Activated CD8-positive, alpha-beta memory T cell treated with anti-CD3 and anti-CD28 coated beads for 36 hours (primary cell): ENCODE measurements around the gene DYNLT3. TPM values are rescaled to one million over a fixed set of nuclear protein-coding genes. Genes with fewer than 3 reads are reported as not detected.

Experiments
- CTCF ChIA-PET: fragments of 350-600 bp; sonication (Branson Sonifier 250); formaldehyde crosslinking; loops from one replicate; lab custom pipeline; 2021; ENCODE audit warnings: antibody characterized with exemption; lab: Charles Lee
- POLR2A ChIA-PET: fragments of 350-600 bp; sonication (Branson Sonifier 250); formaldehyde crosslinking; loops from one replicate; lab custom pipeline; 2021; ENCODE audit warnings: antibody characterized with exemption; lab: Charles Lee
- total RNA-seq, 2 experiments: library from RNA; stranded (reverse); gene quantifications; one replicate each; pipeline ENCODE4 v1.2.3, GENCODE V29; 2021

Gene DYNLT3
- total RNA-seq, 2 experiments from 2014 or later: 17.9 to 20.4 TPM

DNA sequence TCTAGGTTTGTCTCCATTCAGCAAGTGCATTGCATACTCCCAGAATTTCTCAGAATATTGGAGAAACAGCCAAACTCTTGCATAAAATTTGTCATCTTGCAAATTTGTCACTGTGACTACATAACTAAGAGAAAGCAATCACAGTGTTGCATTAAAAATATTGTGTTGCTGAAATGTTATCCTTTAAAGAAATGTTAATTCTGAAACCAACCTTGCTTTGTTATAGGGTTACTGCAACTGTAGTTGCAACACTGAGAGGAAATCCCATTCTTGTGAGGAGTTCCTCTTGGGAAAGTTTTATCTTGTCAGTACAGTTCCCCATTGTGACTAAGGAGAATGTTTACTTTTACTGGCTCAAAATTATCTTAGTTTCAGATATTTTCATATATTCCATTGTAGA lies 46.7 kb downstream of the DYNLT3 start:
- CTCF ChIA-PET: no interaction called here

DNA sequence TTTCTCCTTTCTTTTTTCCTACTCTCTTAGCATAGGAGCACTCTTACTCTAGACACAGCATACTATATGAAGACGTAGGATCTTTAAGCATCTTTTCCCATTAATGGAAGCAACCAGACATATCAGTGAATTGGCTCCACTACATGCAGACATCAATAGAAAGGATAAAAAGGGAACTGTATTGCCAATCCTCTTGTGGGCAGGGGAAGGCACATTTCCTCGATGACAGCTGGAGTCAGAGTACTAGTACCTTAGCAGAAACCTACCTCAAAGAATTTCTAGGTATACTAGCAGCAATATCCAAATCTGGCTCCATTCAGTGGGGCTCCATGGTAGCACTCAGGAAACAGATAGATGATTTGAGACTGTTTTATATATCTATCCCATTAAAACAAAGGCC lies 47.4 kb downstream of the DYNLT3 start:
- ChIA-PET CTCF (no interaction called here), POLR2A (no interaction called here)

More for the DNA sequence above, 46.7 kb downstream of the DYNLT3 start:
- POLR2A ChIA-PET: no interaction called here

DNA sequence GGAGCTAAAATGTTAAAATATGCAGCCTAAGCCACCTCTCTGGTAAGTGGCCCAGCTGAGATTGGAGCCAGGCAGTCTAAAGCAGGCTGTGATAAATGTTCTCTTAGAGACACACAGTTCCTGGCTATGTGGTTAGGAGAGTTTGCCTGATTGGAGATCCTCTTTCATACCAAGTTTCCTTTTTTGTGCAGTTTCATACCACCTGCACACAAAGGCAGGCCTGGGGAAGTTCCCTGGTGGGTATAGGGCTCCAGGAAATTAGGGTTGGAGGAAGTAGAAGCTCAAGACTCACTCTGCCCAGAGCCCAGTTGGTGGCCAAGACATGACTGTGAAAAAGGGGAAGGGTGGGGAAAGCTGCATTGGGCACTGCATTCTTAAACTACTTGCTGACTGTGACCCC lies 50.6 kb downstream of the DYNLT3 start:
- ChIA-PET POLR2A (no interaction called here), CTCF (no interaction called here)

DNA sequence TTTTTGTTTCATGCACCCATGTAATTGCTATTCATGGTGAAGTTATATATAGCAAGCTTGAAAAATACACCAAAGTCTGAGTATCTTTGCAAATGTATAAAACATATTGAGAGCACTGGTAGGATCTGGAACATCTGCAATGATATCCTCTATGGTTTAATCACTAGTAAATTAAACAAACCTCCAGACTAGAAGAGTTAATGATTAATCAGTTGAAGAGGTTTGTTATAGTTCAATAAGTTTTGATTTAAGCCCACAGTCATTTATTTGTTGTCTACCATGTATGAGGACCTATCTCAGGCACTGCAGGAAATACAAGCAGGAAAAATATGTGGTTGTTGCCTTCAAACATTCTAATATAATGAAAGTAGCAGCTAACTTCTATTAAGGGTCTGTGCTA lies 51.1 kb downstream of the DYNLT3 start:
- ChIA-PET POLR2A (no interaction called here), CTCF (no interaction called here)

Other genes with a start within 250 kb of the DYNLT3 start
- under 1 TPM; 0.13 to 0.17 TPM for gene XK, start 161.8 kb downstream of the DYNLT3 start, total RNA-seq
- not detected for gene CYBB, start 67.5 kb downstream of the DYNLT3 start, total RNA-seq
- not detected for gene SYTL5, start 159.0 kb upstream of the DYNLT3 start, total RNA-seq